NCI-H774 (cell line): ENCODE measurements around the gene ARF5.

ENCODE experiments used
- DNase-seq: peaks from one replicate; lab custom pipeline; 2025; lab: John Stamatoyannopoulos, UW

The ARF5 gene

GRCh38 chr7:127635659-127636285, 47.6 kb downstream of the ARF5 start:
- no peak for DNase-seq

GRCh38 chr7:127638197-127638596, 50.0 kb downstream of the ARF5 start:
- no peak for DNase-seq
